Liver (tissue), 9 donors: ENCODE results near the gene C10orf120. TPM values are rescaled to one million over a fixed set of nuclear protein-coding genes. Genes with fewer than 3 reads are reported as not detected.

Experiments used
- DNase-seq: peaks from one replicate; pipeline ENCODE4 v3.0.0-alpha.2; 2017; ENCODE audit warnings: low spot score
- H3K27ac ChIP-seq, 2 donors: one replicate each; pipeline ENCODE4 v1.7.0; 2013; ENCODE audit warnings: inconsistent platforms in 2 of 2, low read length in 2 of 2, control low read depth in 1 of 2, low read depth in 1 of 2, mild to moderate bottlenecking in 1 of 2
- H3K27me3 ChIP-seq, 4 donors: one replicate each; pipeline versions ENCODE4 v1.6.1 to v1.7.0; 2013; ENCODE audit warnings: low read length in 3 of 4, inconsistent platforms in 1 of 4, mild to moderate bottlenecking in 1 of 4, moderate library complexity in 1 of 4; ENCODE audit not compliant: control insufficient read depth in 4 of 4, insufficient read depth in 4 of 4
- H3K36me3 ChIP-seq, 4 donors: one replicate each; pipeline versions ENCODE4 v1.6.1 to v1.7.0; 2013; ENCODE audit warnings: low read length in 3 of 4, mild to moderate bottlenecking in 3 of 4, low read depth in 1 of 4, moderate library complexity in 1 of 4; ENCODE audit not compliant: control insufficient read depth in 4 of 4, insufficient read depth in 3 of 4
- H3K4me1 ChIP-seq, 4 donors: one replicate each; pipeline versions ENCODE4 v1.6.1 to v1.7.0; 2013; ENCODE audit warnings: low read length in 3 of 4, mild to moderate bottlenecking in 3 of 4, moderate library complexity in 1 of 4; ENCODE audit not compliant: control insufficient read depth in 4 of 4, insufficient read depth in 4 of 4
- H3K4me3 ChIP-seq, 3 donors: one replicate each; pipeline versions ENCODE4 v1.6.1 to v1.7.0; 2013; ENCODE audit warnings: low read length in 3 of 3, control low read depth in 1 of 3, low read depth in 1 of 3, mild to moderate bottlenecking in 1 of 3
- H3K9ac ChIP-seq, 2 donors: one replicate each; pipeline ENCODE4 v1.7.0; 2013; ENCODE audit warnings: low read length in 2 of 2, mild to moderate bottlenecking in 2 of 2, moderate library complexity in 2 of 2, control low read depth in 1 of 2, low read depth in 1 of 2
- H3K9me3 ChIP-seq, 4 donors: one replicate each; pipeline versions ENCODE4 v1.6.1 to v1.7.0; 2013; ENCODE audit warnings: low read length in 3 of 4; ENCODE audit not compliant: control insufficient read depth in 4 of 4
- ATF3 ChIP-seq: IDR thresholded peaks from 2 replicates; pipeline ENCODE4 v1.6.1; 2016; ENCODE audit warnings: antibody characterized with exemption
- CTCF ChIP-seq: fragments of 150-350 bp; IDR thresholded peaks from 2 replicates; pipeline ENCODE4 v1.5.1; 2017; ENCODE audit warnings: improper control_type of control experiment, low read depth, low read length; ENCODE audit not compliant: missing input control
- EGR1 ChIP-seq, 2 donors: IDR thresholded peaks; 2 replicates each; pipeline ENCODE4 v1.6.1; 2016 to 2018; ENCODE audit warnings: antibody characterized with exemption in 2 of 2, low read depth in 2 of 2
- FOXA1 ChIP-seq: IDR thresholded peaks from 2 replicates; pipeline ENCODE4 v1.6.1; 2016; ENCODE audit warnings: antibody characterized with exemption
- FOXA2 ChIP-seq: IDR thresholded peaks from 2 replicates; pipeline ENCODE4 v1.6.1; 2016; ENCODE audit warnings: antibody characterized with exemption
- GABPA ChIP-seq, 2 donors: IDR thresholded peaks in 1 of 2; conservative IDR thresholded peaks in 1 of 2; 2 replicates each; pipeline ENCODE4 v1.6.1; 2016; ENCODE audit warnings: antibody characterized with exemption in 2 of 2, mild to moderate bottlenecking in 1 of 2, moderate library complexity in 1 of 2
- HNF4A ChIP-seq, 2 donors: conservative IDR thresholded peaks; 2 replicates each; pipeline ENCODE4 v1.6.1; 2016; ENCODE audit warnings: antibody characterized with exemption in 2 of 2, mild to moderate bottlenecking in 2 of 2
- HNF4G ChIP-seq: IDR thresholded peaks from 2 replicates; pipeline ENCODE4 v1.6.1; 2016; ENCODE audit warnings: antibody characterized with exemption
- JUND ChIP-seq, 2 donors: IDR thresholded peaks; 2 replicates each; pipeline ENCODE4 v1.6.1; 2016; ENCODE audit warnings: antibody characterized with exemption in 2 of 2
- NR2F2 ChIP-seq: IDR thresholded peaks from 2 replicates; pipeline ENCODE4 v1.6.1; 2016; ENCODE audit warnings: antibody characterized with exemption
- RAD21 ChIP-seq, 2 donors: IDR thresholded peaks; 2 replicates each; pipeline ENCODE4 v1.6.1; 2016; ENCODE audit warnings: antibody characterized with exemption in 2 of 2, mild to moderate bottlenecking in 2 of 2
- RXRA ChIP-seq, 2 donors: IDR thresholded peaks; 2 replicates each; pipeline ENCODE4 v1.6.1; 2017 to 2018; ENCODE audit warnings: antibody characterized with exemption in 2 of 2, mild to moderate bottlenecking in 1 of 2
- SP1 ChIP-seq: IDR thresholded peaks from 2 replicates; pipeline ENCODE4 v1.6.1; 2018; ENCODE audit warnings: antibody characterized with exemption, mild to moderate bottlenecking
- TAF1 ChIP-seq: conservative IDR thresholded peaks from 2 replicates; pipeline ENCODE4 v1.6.1; 2016; ENCODE audit warnings: antibody characterized with exemption, mild to moderate bottlenecking
- YY1 ChIP-seq: IDR thresholded peaks from 2 replicates; pipeline ENCODE4 v1.6.1; 2016; ENCODE audit warnings: antibody characterized with exemption, mild to moderate bottlenecking
- ZBTB33 ChIP-seq: IDR thresholded peaks from 2 replicates; pipeline ENCODE4 v1.6.1; 2016; ENCODE audit warnings: antibody characterized with exemption
- WGBS: extraction: QIAGEN DNeasy Blood & Tissue Kit; methylation state at CpG from one replicate; pipeline ENCODE4 v1.1.7; 2013; 5-methylcytosine and 5-hydroxymethylcytosine counted together
- polyA plus RNA-seq, 2 donors: library from polyadenylated mRNA; stranded (reverse) in 1 of 2; unstranded in 1 of 2; fragments of 200-250 nt in 1 of 2; fragments of >200 nt in 1 of 2; fragmentation: Nextera tagmentation in 1 of 2; extraction: Ambion mirVana in 1 of 2; gene quantifications; one replicate each; pipeline versions ENCODE4 v1.2.1 to v1.2.3, GENCODE V29; 2013 to 2015
- total RNA-seq, 2 donors: library from RNA; depleted of rRNA; stranded (reverse); fragments of >200 nt; gene quantifications; one replicate each; pipeline ENCODE4 v1.2.3, GENCODE V29; 2014
- TF ChIP-seq, protein P1 (sequence below): IDR thresholded peaks from 2 replicates; pipeline ENCODE4 v1.6.1; 2016; ENCODE audit warnings: antibody characterized with exemption, mild to moderate bottlenecking
- TF ChIP-seq, protein P2 (sequence below): IDR thresholded peaks from 2 replicates; pipeline ENCODE4 v1.6.1; 2016; ENCODE audit warnings: antibody characterized with exemption
- donor health status: healthy.
- donor health status: healthy.
- donor health status: healthy.
- donor health status: healthy.
- donor health status: healthy.

The C10orf120 gene
- total and polyA plus RNA-seq, 4 donors = not detected

DNA sequence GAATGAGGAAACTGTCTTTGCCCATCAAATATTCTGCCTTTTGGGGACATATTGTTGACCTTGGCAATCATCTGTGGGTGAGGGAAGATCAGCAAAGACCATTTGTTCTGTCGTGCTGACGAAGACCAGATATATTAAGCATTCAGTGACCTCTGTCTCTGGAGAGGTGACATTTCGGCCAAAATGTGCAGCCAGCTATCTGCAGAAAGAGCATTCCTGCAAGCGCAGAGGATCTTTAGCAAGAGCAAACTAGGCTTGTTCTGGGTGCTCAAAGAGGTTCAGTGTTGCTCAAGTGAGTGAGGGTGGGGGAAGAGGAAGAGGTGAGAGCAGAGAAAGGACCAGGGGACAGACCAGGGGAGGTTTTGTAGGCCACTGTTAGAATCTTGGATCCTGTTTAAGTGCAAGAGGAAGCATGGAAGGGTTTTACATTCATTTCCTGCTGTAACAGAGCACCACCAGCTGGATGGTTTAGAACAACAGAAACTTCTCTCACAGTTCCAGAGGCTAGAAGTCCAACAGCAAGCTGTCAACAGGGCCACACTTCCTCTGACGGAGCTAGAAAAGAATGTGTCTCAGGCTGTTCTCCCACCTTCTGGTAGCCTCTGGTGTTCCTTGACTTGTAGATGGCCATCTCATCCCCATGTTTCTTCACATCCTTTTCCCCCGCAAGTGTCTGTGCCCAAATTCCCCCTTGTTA lies 11.2 kb downstream of the C10orf120 start:
- DNase-seq = no peak
- Histone ChIP-seq H3K27me3 (no peaks in the 10 kb centered on the region), H3K9ac (no peak overlapping the region), H3K4me3 (no peak overlapping the region), H3K4me1 (no peaks in the 10 kb centered on the region), H3K9me3 (no peaks in the 10 kb centered on the region), H3K36me3 (no peaks in the 10 kb centered on the region), H3K27ac (no peak overlapping the region)
- TF ChIP-seq, protein P1, sequence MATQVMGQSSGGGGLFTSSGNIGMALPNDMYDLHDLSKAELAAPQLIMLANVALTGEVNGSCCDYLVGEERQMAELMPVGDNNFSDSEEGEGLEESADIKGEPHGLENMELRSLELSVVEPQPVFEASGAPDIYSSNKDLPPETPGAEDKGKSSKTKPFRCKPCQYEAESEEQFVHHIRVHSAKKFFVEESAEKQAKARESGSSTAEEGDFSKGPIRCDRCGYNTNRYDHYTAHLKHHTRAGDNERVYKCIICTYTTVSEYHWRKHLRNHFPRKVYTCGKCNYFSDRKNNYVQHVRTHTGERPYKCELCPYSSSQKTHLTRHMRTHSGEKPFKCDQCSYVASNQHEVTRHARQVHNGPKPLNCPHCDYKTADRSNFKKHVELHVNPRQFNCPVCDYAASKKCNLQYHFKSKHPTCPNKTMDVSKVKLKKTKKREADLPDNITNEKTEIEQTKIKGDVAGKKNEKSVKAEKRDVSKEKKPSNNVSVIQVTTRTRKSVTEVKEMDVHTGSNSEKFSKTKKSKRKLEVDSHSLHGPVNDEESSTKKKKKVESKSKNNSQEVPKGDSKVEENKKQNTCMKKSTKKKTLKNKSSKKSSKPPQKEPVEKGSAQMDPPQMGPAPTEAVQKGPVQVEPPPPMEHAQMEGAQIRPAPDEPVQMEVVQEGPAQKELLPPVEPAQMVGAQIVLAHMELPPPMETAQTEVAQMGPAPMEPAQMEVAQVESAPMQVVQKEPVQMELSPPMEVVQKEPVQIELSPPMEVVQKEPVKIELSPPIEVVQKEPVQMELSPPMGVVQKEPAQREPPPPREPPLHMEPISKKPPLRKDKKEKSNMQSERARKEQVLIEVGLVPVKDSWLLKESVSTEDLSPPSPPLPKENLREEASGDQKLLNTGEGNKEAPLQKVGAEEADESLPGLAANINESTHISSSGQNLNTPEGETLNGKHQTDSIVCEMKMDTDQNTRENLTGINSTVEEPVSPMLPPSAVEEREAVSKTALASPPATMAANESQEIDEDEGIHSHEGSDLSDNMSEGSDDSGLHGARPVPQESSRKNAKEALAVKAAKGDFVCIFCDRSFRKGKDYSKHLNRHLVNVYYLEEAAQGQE = no peak
- TF ChIP-seq RXRA (IDR thresholded peaks at IDR 0.05) = peak; percentile 43 to 50
- peak; percentile 61 for TF ChIP-seq SP1
- TF ChIP-seq ATF3 = no peak
- no peak for TF ChIP-seq YY1
- TF ChIP-seq NR2F2 = peak; percentile 98
- TF ChIP-seq RAD21 (IDR thresholded peaks at IDR 0.05) = peak in 1 of 2 donors; percentile 31
- WGBS = 74% methylated on average over 6 of the region's 6 CpGs

DNA sequence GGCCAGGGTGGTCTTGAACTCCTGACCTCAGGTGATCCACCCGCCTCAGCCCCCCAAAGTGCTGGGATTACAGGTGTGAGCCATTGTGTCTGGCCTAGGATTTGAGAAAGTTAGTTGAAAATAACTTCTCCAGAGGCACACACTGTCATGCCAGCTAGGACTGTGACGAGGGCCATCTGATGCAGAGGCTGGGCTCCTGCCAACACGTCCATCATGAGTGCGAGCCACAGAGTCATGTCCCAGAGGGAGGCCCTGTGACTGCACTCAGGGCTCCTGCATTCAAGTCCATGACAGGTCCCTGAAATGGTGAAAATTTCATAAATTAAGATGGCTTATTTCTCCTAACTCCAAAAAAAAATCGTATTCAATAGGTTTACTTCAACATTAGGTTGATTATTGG lies 17.1 kb downstream of the C10orf120 start:
- H3K9me3 ChIP-seq = no peaks in the 10 kb centered on the region
- H3K27me3 ChIP-seq = peaks cover 0 to 7% (median 0%) of the 10 kb centered on the region in 4 donors
- H3K27ac ChIP-seq = no peak overlapping the region
- TF ChIP-seq, protein P1 = no peak
- no peak for TF ChIP-seq YY1
- no peak for TF ChIP-seq JUND (IDR thresholded peaks at IDR 0.05)
- no peak for TF ChIP-seq TAF1
- TF ChIP-seq RAD21 (IDR thresholded peaks at IDR 0.05) = no peak
- TF ChIP-seq SP1 = no peak
- no peak for TF ChIP-seq HNF4A (conservative IDR thresholded peaks at IDR 0.05)
- TF ChIP-seq ZBTB33 = no peak
- TF ChIP-seq FOXA1 = no peak
- no peak for TF ChIP-seq EGR1 (IDR thresholded peaks at IDR 0.05; ENCODE audit: low read depth in 2 of 2)
- TF ChIP-seq FOXA2 = no peak
- TF ChIP-seq ATF3 = no peak
- TF ChIP-seq CTCF = no peak
- TF ChIP-seq HNF4G = no peak
- TF ChIP-seq, protein P2, sequence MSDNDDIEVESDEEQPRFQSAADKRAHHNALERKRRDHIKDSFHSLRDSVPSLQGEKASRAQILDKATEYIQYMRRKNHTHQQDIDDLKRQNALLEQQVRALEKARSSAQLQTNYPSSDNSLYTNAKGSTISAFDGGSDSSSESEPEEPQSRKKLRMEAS = no peak
- TF ChIP-seq RXRA (IDR thresholded peaks at IDR 0.05) = no peak
- no peak for TF ChIP-seq GABPA (IDR thresholded peaks at IDR 0.05 in 1 of 2, conservative IDR thresholded peaks at IDR 0.05 in 1 of 2)
- no peak for TF ChIP-seq NR2F2
- H3K4me3 ChIP-seq = no peak overlapping the region
- no peaks in the 10 kb centered on the region for H3K4me1 ChIP-seq
- no peak for DNase-seq
- no peaks in the 10 kb centered on the region for H3K36me3 ChIP-seq
- no peak overlapping the region for H3K9ac ChIP-seq
- WGBS = 61% methylated on average over 5 of the region's 5 CpGs
